Stimulated activated CD8-positive, alpha-beta memory T cell treated with anti-CD3 and anti-CD28 coated beads, Interleukin-12 subunit alpha, Interleukin-12 subunit beta, amount 100 ng/mL, for 4 hours (primary cell): ENCODE measurements around the gene LRRC32.
"Not testable (repeated sequence)": the region's sequence is repeated elsewhere in the genome, so short reads cannot be mapped to it uniquely, and the experiment has no call there.

Source experiments
- DNase-seq: peaks from one replicate; pipeline ENCODE4 v3.0.0-alpha.2; 2020; ENCODE audit warnings: low read depth

Gene LRRC32

DNA sequence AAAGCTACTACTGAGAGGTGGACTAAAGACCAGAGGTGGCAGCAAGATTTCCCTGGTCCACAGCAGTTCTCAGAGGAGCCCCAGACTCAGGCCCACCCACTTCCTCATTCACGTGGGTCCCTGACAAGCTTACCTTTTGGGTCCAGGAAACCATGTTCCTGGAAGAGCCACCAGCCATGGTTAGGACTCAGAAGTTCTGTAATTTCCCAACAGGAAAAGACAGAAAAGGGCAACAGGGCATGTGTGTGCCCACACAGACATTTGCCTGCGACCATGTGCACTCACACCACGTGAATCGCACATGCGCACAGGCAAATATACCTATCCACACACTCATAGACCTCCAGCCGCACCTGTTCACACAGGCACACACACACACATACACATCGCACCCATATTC, 42.9 kb downstream of the LRRC32 start:
- DNase-seq = no peak

DNA sequence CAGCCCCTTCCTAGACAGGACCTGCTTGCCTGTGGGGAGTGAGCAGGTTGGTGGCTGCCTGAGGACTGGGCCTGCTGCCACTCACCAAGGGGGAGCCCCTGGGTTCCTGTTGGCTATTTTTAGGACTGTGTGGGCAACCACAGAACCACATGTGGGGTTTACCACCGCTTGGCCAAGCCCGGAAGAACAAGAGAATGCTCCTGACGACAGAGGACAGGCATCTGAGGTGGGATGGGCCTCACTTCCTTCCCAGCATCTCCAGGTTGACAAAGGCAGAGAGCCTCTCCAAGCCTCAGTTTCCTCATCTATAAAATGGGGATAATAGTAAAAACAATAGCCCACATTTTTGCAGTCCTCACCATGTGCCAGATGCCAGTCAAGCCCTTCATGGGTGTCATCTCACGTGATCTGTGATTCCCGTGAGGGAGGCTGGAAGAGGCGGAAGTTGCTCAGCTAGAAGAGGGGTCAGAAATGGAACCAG, 43.6 kb downstream of the LRRC32 start:
- DNase-seq = peak; percentile 22

DNA sequence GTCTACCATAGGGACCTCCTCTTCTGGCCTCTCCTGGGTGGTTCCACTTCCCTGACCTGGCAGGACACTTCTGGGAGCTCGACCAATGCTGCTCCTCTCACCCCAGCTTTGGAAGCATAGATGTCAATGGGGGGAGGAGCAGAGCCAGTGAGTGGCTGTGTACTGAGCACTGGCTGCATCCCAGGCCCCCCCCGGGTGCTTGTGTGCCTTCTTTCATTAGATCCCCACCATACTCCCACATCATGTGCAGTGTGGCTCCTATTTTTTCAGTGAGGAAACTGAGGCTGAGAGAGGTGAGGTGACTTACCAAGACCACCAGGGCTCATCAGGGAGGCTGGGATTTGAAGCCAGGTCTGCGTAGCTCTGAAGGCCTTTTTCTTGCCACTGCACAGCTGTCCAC, 44.3 kb downstream of the LRRC32 start:
- DNase-seq = no peak

DNA sequence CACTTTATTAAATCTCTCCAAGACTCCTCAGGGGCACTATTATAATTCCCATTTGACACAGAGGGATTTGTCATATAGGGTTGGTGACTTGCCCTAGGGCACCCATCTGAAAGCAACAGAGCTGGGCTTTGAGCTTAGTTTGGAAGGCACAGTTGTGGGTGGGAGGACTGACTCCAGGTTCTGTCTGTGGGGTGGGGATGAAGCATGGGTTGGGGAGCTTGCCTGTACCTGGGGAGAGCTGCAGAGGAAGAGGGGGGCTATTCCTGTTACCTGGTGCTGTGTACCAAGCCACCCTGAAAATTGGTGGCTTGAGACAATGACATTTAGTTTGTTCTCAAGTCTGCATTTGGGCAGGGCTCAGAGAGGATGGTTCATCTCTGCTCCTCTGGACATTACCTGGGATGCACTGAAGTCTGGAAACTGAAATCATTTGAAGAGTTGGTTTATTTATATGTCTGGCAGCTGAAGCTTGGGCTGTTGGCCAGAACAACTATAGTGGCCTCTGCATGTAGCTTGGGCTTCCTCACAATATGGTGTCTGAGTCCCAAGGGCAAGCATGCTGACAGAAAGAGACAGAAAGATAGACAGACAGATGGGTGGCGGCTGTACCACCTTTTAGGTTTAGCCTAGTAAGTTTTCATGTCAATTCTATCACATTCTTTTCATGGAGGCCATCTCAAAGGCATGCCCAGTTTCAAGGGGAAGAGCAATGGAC, 44.9 kb downstream of the LRRC32 start:
- DNase-seq = no peak

DNA sequence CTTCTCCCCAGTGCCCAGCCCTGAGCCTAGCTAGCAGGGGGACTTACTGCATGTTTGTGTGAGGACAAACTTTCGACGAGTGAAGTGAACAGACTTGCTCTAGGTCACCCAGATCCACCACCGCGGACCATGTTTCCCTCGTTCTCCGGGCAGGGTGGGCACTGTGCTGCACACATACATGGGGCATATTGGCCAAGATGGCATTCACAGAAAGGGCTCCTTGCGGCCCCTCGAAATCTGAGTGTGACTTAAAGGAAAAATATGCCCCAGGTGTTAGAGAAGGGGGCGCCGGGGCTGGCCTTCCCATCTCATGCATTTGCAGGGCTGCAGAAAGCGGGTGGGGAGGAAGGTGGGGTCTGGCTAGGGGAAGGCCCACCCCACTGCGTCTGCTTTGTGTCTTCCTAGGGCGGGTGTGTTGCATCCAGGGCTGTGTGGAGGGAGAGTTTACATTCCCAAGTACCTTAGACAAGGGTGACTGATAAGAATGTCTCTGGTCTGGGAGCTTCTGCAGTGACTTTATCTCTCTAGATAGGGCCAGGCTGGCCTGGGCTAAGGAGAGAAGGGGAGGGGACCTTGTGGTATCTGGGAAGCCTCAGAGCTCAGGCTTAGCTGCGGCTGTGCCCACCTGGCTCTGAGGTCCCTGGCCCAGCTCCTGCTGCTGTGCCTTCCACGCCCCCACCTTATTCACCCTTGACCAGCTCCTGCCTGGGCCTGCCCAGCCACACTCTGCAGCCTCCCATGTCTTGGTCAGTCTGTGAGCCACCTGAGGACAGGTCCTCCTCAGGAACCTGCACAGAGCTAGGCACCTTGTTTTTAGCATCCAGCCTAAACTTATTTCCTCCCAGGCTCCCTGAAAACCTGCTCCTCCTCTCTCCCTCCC, 45.8 kb downstream of the LRRC32 start:
- no peak for DNase-seq

DNA sequence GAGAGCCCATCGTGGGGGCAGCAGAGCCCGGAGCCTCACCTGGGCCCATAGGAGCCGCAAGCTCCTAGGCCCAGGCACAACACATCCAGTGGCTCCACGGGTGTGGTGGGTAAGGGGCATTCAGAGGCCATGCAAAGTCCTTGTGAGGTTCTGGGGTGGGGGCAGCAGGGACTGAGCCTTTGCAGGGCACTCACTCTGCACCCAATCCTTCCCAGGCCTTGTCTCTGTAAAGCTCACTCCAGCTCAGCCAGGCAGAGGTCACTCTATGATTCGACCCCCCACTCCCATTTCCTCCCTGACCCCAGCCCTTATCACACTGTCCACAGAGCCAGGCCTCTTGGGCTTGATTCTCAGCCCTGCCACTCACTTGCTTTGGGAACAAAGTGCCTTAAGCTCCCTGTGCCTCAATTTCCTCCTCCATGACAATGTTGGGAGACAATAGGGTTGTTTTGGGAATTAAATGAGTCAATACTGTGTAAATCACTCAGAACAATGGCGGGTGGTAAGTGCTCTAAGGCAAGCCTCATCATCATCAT, 46.6 kb downstream of the LRRC32 start:
- no peak for DNase-seq

DNA sequence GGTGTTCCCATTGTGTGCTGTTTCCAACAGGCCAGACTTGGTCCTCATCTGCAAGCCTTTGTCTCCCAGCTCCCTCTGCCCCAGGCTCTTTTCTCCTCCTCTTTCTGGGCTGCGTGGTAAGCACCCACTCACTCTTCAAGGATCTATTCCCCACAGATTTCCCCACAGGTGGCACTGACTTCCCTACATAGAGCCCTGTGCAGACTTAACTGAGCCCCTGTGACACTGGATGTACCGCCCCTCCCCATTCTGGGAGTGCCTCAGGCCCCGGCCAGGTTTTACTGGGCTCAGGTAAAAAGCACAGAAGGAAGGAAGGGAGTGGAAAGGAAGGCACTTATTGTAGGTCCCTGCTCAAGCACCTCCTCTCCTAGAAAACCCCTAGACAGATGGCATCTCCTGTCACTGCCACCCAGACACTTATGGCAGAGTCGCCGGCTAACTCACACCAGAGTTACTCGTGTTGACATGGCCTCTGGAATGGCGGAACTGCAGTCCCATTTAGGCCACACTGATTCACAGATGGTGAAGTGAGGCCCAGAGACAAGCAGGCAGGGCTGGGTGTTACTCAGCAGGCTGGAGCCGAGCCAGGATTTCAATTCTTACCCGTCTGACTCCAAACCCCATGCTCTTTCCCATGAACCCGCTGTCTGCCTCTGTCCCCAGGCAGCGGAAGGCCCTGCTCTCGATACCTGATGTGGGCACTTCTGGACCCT, 47.2 kb downstream of the LRRC32 start:
- no peak for DNase-seq

DNA sequence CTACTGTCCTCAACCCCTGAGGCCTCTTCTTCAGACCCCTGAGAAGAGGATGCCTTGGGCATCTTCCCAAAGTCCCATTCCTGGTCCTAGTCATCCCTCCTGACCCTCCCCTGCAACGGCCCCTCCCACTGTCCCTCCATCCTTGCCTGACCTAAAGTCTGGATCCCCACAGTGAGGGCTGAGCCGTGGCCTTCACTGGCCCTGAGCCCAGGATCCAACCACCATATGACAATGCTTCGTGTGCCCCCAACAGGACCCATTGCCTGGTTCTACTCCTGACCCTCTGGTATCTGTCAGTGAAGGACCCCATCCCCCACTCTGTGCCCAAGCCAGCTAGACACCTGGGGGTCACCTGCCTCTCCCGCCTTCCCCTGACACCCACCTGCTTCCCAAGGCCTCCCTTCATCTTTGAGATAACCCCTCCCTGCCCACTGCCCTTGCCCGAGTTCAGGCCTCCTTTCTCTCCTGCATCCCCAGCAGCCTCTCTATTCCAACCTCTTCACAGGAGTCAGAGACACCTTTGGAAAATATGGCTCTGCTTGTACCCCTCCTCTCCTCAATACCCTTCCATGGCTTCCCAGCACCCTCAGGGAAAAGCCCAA, 48.0 kb downstream of the LRRC32 start:
- DNase-seq = no peak

DNA sequence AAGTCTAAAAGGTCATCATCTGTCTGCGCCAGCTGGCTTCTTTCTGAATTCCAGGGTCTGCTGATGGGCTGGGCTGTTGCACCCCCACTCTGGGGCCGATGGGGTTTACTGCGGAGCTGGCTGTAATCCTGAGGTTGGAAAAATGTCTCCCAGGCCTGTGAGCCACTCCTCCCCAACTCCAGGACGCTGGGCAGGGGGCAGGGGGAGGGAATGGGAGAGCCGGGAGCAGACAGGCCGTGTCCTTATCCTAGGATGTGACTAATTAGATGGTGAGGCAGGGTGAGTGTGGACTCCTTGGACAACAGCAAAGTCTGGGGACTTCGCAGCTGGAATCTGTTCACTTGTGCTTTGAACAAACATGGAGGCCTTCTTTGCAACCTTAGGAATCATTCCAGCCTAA, 48.7 kb downstream of the LRRC32 start:
- no peak for DNase-seq

DNA sequence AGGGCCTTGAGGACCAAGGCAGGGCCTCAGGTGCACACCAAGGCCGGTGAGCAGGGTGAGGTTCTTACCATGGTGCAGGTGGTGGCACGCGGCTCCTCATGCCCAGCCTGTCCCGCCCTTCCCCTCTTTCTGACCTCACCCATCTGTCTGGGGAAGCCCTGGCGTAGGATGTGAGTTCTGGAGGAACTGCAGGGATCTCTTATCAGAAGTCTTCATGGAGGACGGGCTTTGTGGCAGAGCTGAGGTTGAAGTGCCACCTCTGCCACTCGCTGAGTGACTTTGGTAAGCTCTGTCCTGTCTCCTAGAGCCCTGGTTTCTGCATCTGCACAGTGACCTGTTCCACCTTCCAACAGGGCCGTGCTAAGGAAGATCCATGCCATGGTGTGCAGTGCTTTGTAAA, 49.1 kb downstream of the LRRC32 start:
- no peak for DNase-seq

DNA sequence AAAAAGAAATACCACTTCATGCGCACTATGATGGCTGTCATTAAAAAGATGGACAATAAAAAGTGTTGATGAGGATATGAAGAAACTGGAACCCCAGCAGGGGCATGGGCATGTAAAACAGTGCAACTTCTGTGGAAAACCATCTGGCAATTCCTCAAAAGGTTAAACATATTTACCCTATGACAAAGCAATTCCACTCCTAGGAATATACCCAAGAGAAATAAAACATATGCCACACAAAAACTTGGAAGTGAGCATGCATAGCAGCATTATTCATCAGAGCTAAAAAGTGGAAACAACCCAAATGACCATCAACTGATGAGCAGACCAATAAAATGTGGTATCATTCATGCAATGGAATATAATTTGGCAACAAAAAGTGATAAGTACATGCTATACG, 50.1 kb downstream of the LRRC32 start:
- DNase-seq = no peak

DNA sequence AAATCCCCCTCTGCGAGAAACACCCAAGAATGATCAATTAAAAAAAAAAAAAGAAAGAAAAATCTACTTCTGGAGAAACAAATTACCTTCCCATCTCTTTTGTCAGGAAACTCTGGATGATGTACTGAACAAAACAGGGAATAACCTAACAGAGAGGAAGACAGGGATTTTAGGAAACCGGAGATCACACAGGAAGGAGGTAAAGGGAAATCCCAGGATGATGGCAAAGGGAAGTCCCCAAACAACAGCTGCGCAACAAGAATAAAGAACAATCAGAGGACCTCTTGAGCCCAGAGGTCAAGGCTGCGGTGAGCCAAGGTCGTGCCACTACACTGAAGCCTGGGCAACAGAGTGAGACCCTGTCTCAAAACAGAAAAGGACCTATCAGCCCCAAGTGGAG, 50.7 kb downstream of the LRRC32 start:
- not testable (repeated sequence) for DNase-seq

DNA sequence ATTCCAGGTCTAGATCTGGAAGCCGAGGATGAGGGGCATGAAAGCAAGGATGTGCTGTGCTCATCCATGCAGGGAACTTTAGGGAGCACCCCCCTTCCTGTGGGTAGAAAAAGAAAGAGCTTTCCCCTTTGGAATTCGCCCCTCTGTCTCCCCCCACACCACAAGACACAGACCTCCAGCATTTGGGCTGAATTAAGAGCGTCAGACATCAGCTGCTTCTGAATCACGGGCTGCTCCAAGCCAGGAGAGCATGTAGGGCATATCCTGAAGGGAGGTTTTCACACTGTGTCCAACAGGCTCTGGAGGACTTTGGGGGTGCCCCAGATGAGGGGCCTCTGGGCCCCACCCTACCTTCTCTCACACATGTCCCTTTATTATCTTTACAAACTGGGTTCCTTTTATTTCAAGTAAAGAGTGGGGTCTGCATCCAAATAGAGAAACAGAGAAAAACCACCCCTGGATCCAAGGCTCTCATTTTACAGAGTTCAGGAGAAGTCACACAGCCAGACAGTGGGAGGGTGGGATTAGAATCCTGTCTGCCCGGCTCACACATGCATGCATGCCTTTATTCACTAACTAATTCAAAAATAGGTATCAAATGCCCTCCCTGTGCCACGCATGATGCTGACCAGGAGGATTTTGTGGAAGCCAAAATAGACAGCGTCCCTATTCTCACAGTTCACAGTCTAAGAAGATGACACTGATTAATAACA, 52.8 kb downstream of the LRRC32 start:
- DNase-seq = no peak

DNA sequence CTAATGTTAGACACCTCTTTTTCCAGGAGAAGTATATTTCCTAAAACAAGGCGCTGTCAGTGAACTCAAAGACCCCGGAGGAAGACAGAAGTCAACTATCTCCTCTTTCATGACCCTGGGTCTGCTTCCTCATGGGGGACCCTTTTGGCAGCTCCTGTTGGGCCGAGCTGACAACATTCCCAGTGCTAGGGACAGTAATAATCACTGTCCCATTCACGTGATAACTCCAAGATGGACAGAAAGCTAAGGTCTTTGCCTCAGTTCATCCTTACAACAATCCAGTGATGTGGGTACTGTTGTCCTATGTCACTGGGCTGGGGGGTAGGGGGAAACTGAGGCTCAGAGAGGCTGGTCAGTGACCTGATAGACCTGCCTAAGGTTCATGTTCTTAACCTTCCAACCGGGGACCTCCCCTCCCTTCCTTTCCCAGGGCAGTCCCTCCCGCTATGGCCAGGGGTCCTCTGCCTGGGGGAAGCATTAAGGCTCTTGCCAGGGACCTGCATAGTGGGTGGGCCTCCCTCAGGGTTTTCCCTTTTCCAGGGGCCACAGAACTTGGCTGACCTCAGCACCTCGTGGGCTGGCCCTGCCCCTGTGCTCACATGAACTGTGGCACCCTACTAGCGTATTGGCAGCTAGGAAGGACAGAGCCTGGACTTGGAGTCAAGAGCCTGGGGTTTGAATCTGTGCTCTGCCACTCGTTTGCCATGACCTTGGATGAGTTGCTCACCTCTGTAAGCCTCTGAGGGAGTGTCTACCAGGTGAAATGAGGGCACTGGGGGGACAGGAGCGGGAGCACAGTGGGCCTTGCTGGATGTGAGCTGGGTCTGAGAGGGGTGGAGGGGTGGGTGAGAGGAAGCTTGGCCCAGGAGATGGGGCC, 53.6 kb downstream of the LRRC32 start:
- no peak for DNase-seq

DNA sequence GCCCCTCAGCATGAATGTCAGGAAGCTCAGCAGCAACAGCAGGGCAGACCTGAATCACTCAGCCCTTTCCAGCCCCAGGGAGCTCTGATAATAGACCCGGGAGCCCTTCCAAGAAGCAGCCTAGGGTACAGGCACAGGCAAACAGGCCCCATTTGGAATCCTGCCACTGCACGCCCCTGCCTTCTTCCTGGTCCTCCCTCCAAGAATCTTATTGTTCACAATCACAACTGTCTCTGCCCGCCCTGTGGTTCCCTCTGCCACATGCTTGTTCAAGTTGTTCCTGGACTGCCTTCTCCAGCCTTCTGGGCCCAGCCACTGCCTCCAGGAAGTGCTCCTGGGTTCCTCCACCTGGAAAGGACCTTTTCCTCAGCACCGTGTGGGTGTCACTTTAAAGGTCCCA, 54.6 kb downstream of the LRRC32 start:
- no peak for DNase-seq

DNA sequence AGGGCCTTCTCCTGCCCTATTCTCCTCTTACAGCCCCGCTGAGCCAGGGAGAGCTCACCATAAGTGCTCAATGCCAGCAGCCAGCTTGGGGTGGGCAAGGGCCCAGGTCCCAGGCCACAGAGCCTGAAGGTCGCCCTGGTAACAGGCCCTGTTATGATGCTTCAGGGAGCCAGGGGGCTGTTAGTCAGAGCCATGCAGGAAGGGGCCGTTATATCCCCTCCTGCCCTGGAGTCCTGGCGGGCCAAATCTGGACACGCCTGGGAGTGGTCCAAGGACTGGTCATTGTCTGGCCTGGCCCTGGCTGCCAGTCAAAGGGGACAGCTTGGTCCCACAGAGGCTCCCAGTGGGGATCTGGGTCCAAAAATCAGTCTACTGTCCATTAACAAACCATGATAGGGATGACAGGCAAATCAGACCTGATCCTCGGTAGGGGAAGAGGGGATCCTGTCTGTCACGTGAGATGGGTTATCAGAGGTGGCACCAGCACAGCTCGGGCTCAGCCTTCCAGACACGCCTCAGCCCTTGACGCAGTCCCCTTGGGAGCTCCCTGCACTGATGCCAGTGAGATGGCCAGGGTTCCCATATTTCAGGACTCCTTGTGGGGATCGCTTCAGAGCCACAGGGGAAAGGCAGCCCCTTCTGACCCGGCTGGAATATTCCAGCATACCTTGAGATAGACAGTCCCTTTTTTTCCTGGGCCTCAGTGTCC, 55.9 kb downstream of the LRRC32 start:
- DNase-seq = no peak

DNA sequence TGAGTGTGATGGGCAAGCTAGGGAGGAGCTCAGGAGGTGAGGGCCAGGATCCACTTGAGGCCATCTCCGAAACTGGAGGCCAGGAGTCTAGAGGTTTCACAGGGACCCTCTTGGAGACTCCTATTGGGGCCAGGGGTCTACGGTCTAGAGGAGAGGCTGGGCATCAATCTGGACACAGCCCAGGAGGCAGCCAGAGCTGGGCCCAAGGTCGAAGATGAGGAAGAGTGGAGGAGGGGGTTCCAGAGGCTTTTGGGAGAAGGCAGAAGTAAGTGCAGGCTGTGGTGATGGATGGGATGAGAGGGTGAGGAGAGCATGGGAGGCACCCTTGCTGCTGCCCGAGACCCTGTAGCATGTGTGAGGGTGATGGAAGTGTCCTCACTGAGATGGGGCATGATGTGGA, 56.6 kb downstream of the LRRC32 start:
- no peak for DNase-seq

DNA sequence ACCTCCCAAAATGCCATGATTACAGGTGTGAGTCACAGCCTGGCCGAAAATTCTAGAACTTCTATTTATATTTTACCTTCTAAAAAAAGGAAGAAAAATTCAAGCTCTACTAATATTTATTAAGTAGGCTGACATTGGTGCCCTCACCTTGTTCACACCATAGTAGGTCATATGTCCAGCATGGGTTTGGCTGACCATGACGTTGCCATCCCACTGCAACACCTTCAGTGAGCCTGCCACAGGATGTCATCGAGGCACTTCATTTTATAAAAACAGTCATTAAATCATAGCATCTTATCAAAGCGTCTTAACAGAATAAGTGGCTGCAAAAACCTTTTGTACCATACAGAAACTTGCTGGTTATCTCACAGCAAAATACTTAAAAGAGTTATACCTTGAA, 58.3 kb downstream of the LRRC32 start:
- DNase-seq = no peak

DNA sequence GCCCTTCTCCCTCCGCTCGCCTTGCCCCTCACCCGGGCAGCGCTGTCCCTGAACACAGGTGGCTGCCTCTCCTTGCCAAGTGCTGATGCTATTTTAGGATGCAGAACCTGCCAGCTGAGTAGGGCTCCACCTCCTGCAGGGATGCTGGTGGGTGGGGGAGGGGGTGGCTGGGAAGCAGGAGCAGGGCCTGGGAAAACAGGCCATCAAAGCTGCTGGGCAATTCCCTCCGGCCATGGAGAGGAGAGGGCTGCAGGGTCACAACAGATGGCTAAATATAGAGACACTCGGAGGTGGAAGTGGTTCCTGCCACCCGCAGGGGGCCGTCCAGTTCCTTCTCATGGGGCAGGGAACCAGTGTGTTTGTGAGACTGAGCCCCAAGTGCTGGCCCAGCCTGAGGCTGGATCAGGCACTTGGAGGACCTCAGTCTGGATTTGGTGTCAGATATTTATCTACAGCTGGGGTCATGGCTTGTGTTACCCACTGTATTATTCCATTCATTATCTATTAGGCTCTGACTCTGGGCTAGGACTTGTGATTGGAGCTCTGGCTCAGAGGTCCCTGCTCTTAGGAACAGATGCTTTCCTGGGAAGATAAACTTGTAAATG, 59.6 kb downstream of the LRRC32 start:
- DNase-seq = no peak
